Tibial nerve (tissue), 4 donors: ENCODE results near the gene KRT26. TPM values are rescaled to one million over a fixed set of nuclear protein-coding genes. Genes with fewer than 3 reads are reported as not detected.

ENCODE experiments used
- DNase-seq, 2 donors: peaks; one replicate each; pipeline ENCODE4 v3.0.0-alpha.2; 2019; ENCODE audit warnings: low spot score in 2 of 2
- H3K27ac ChIP-seq, 4 donors: fragments of 200-600 bp; sonication (generic) in 3 of 4; one replicate each; pipeline ENCODE4 v1.5.1; 2017 to 2019; ENCODE audit warnings: mild to moderate bottlenecking in 1 of 4
- H3K27me3 ChIP-seq, 2 donors: fragments of 200-600 bp; sonication (generic) in 1 of 2; one replicate each; pipeline versions ENCODE4 v1.5.1 to v1.6.0; 2017 to 2019
- H3K36me3 ChIP-seq, 3 donors: fragments of 200-600 bp; sonication (generic); one replicate each; pipeline ENCODE4 v1.5.1; 2018 to 2019
- H3K4me1 ChIP-seq, 4 donors: fragments of 200-600 bp; sonication (generic) in 3 of 4; one replicate each; pipeline ENCODE4 v1.5.1; 2017 to 2019
- H3K4me3 ChIP-seq, 4 donors: fragments of 200-600 bp; sonication (generic) in 3 of 4; one replicate each; pipeline ENCODE4 v1.5.1; 2017 to 2019; ENCODE audit warnings: mild to moderate bottlenecking in 1 of 4, moderate library complexity in 1 of 4
- H3K9me3 ChIP-seq, 4 donors: fragments of 200-600 bp; sonication (generic) in 3 of 4; one replicate each; pipeline ENCODE4 v1.5.1; 2017 to 2019
- CTCF ChIP-seq, 5 experiments: fragments of 200-600 bp in 3 of 5; fragments of 450-650 bp in 2 of 5; sonication (generic) in 3 of 5; IDR thresholded peaks; one replicate each; pipeline ENCODE4 v1.5.1; 2016 to 2019; ENCODE audit warnings: antibody characterized with exemption in 5 of 5, mild to moderate bottlenecking in 3 of 5, moderate library complexity in 2 of 5
- EP300 ChIP-seq, 2 donors: sonication (generic); formaldehyde crosslinking; IDR thresholded peaks; one replicate each; pipeline ENCODE4 v1.6.1; 2017; ENCODE audit warnings: antibody characterized with exemption in 2 of 2, mild to moderate bottlenecking in 1 of 2
- POLR2A ChIP-seq, 2 donors: fragments of 450-650 bp; IDR thresholded peaks; one replicate each; pipeline ENCODE4 v1.6.1; 2017; ENCODE audit warnings: antibody characterized with exemption in 2 of 2, mild to moderate bottlenecking in 2 of 2, moderate library complexity in 2 of 2
- WGBS, 2 donors: methylation state at CpG; one replicate each; pipeline ENCODE4 v1.1.5; 2018; 5-methylcytosine and 5-hydroxymethylcytosine counted together
- total RNA-seq, 4 donors: library from RNA; depleted of rRNA; stranded (reverse); fragments of >200 nt; gene quantifications; one replicate each; pipeline ENCODE4 v1.1.0, GENCODE V29; 2016

The KRT26 gene
- total RNA-seq, 4 donors from 2014 or later = not detected

GRCh38 chr17:40803617-40804082 is 31.6 kb upstream of the KRT26 start:
- TF ChIP-seq CTCF (IDR thresholded peaks at IDR 0.05) (peak; percentile 74 to 85 (median 77)), POLR2A (IDR thresholded peaks at IDR 0.05) (no peak)
- 13 to 14% methylated on average over 13 of the region's 13 CpGs for WGBS, 2 donors
- Histone ChIP-seq H3K27ac (no peak overlapping the region), H3K27me3 (peaks cover 0 to 71% of the 10 kb centered on the region in 2 donors), H3K4me3 (no peak overlapping the region), H3K36me3 (no peaks in the 10 kb centered on the region), H3K9me3 (no peaks in the 10 kb centered on the region), H3K4me1 (peaks cover 0 to 6% (median 0%) of the 10 kb centered on the region in 4 donors)
- peak; percentile 78 to 90 for DNase-seq

GRCh38 chr17:40801157-40801556 is 29.2 kb upstream of the KRT26 start:
- Histone ChIP-seq H3K4me3 (no peak overlapping the region), H3K4me1 (peaks cover 0 to 6% (median 0%) of the 10 kb centered on the region in 4 donors), H3K36me3 (no peaks in the 10 kb centered on the region), H3K27ac (no peak overlapping the region), H3K9me3 (no peaks in the 10 kb centered on the region), H3K27me3 (peaks cover 0 to 69% of the 10 kb centered on the region in 2 donors)
- DNase-seq = no peak
- TF ChIP-seq EP300 (IDR thresholded peaks at IDR 0.05) = no peak
- TF ChIP-seq POLR2A (IDR thresholded peaks at IDR 0.05) = no peak
- TF ChIP-seq CTCF (IDR thresholded peaks at IDR 0.05) = no peak
- WGBS, 2 donors = 74 to 76% methylated on average over 2 of the region's 2 CpGs

GRCh38 chr17:40800381-40800780 is 28.4 kb upstream of the KRT26 start:
- TF ChIP-seq EP300 (IDR thresholded peaks at IDR 0.05) (no peak), POLR2A (IDR thresholded peaks at IDR 0.05) (no peak), CTCF (IDR thresholded peaks at IDR 0.05) (no peak)
- H3K4me1 ChIP-seq = peaks cover 0 to 6% (median 0%) of the 10 kb centered on the region in 4 donors
- no peaks in the 10 kb centered on the region for H3K36me3 ChIP-seq
- no peak overlapping the region for H3K27ac ChIP-seq
- no peak overlapping the region for H3K4me3 ChIP-seq
- H3K9me3 ChIP-seq = no peaks in the 10 kb centered on the region
- WGBS, 2 donors = 64 to 83% methylated on average over 1 of the region's 1 CpG
- peaks cover 0 to 66% of the 10 kb centered on the region in 2 donors for H3K27me3 ChIP-seq
- no peak for DNase-seq

GRCh38 chr17:40799859-40800258 is 27.9 kb upstream of the KRT26 start, which contains the start of gene KRT28:
Gene KRT28, minus strand, starts transcription at chr17:40799959. Its CDS starts 66 bp downstream, at chr17:40799893.
- H3K27me3 ChIP-seq = peaks cover 0 to 61% of the 10 kb centered on the region in 2 donors
- no peak for TF ChIP-seq CTCF (IDR thresholded peaks at IDR 0.05)
- no peak for TF ChIP-seq EP300 (IDR thresholded peaks at IDR 0.05)
- no peak for TF ChIP-seq POLR2A (IDR thresholded peaks at IDR 0.05)
- 81 to 83% methylated on average over 3 of the region's 3 CpGs for WGBS, 2 donors
- H3K27ac ChIP-seq = no peak within 1 kb of the TSS
- no peak within 1 kb of the TSS for H3K4me3 ChIP-seq
- peaks cover 0 to 6% (median 0%) of the 10 kb centered on the region in 4 donors for H3K4me1 ChIP-seq
- no peak for DNase-seq
- no peaks in the 10 kb centered on the region for H3K36me3 ChIP-seq
- no peaks in the 10 kb centered on the region for H3K9me3 ChIP-seq

- WGBS, 2 donors = 76 to 84% methylated on average over 26 to 27 of the region's 27 CpGs
- TF ChIP-seq EP300 (IDR thresholded peaks at IDR 0.05) (no peak), CTCF (IDR thresholded peaks at IDR 0.05) (no peak), POLR2A (IDR thresholded peaks at IDR 0.05) (no peak)
- H3K27ac ChIP-seq = no peak overlapping the region
Observed at GRCh38 chr17:40796846-40797245, 24.8 kb upstream of the KRT26 start.

More at GRCh38 chr17:40796846-40797245, 24.8 kb upstream of the KRT26 start:
- no peaks in the 10 kb centered on the region for H3K36me3 ChIP-seq
- no peak for DNase-seq
- H3K4me1 ChIP-seq = peaks cover 0 to 5% (median 0%) of the 10 kb centered on the region in 4 donors
- H3K4me3 ChIP-seq = no peak overlapping the region
- H3K27me3 ChIP-seq = peaks cover 0 to 42% of the 10 kb centered on the region in 2 donors
- no peaks in the 10 kb centered on the region for H3K9me3 ChIP-seq
